A549 (cell line): Measurements from ENCODE around the gene FCRL1. TPM values are rescaled to one million over a fixed set of nuclear protein-coding genes. Genes with fewer than 3 reads are reported as not detected.

Experiments used
- ATAC-seq, 2 experiments: fragments of 200-7000 bp in 1 of 2; fragments of >200 bp in 1 of 2; cut with Nextera tagmentation in 1 of 2; cut with Tn5 transposase in 1 of 2; 3 replicates each; pipeline versions ENCODE4 v1.8.0 to v1.9.1; 2018 to 2020; ENCODE audit warnings: mild to moderate bottlenecking in 1 of 2, moderate library complexity in 1 of 2
- CTCF ChIA-PET: fragments of 300-600 bp; sonication (Branson Sonifier 250); formaldehyde crosslinking; extraction: SDS; loops from one replicate; lab custom pipeline; 2021; ENCODE audit warnings: antibody characterized with exemption, inconsistent platforms; lab: Yijun Ruan, JAX
- POLR2A ChIA-PET: fragments of 350-600 bp; formaldehyde crosslinking; extraction: SDS; loops from one replicate; lab custom pipeline; 2021; ENCODE audit warnings: antibody characterized with exemption, inconsistent platforms; lab: Yijun Ruan, JAX
- DNase-seq, 2 experiments: peaks; one replicate each; pipeline versions ENCODE4 v3.0.0 to v3.0.0-alpha.2; 2011 to 2016; ENCODE audit warnings: low read depth in 1 of 2, low spot score in 1 of 2
- FAIRE-seq: peaks from 2 replicates; lab custom pipeline; 2011; peaks lifted over from hg19 to GRCh38; lab: Jason Lieb, UNC
- H3K27ac ChIP-seq, 2 experiments: fragments of >200 bp; sonication (Bioruptor Twin); formaldehyde crosslinking; 3 replicates each; pipeline ENCODE4 v1.5.1; 2016 to 2017
- H3K4me1 ChIP-seq: fragments of >200 bp; sonication (Bioruptor Twin); formaldehyde crosslinking; 3 replicates; pipeline ENCODE4 v1.6.1; 2016
- H3K4me2 ChIP-seq: fragments of >200 bp; sonication (Bioruptor Twin); formaldehyde crosslinking; 3 replicates; pipeline ENCODE4 v1.6.1; 2016
- H3K4me3 ChIP-seq: fragments of >200 bp; sonication (Bioruptor Twin); formaldehyde crosslinking; 3 replicates; pipeline ENCODE4 v1.5.1; 2016
- H3K9me3 ChIP-seq: fragments of >200 bp; sonication (Bioruptor Twin); formaldehyde crosslinking; 3 replicates; pipeline ENCODE4 v1.6.1; 2016
- BCL3 ChIP-seq: fragments of >200 bp; sonication (Bioruptor Twin); formaldehyde crosslinking; IDR thresholded peaks from 3 replicates; pipeline ENCODE4 v1.6.1; 2016
- CBX8 ChIP-seq: fragments of 200-600 bp; sonication (generic); IDR thresholded peaks from 2 replicates; pipeline ENCODE4 v1.6.1; 2016
- CHD4 ChIP-seq: fragments of 200-600 bp; sonication (generic); IDR thresholded peaks from 2 replicates; pipeline ENCODE4 v1.6.1; 2016; ENCODE audit warnings: antibody characterized with exemption, mild to moderate bottlenecking, borderline replicate concordance
- EHF ChIP-seq: fragments of 250-450 bp; sonication (Bioruptor Pico); IDR thresholded peaks from 2 replicates; pipeline ENCODE4 v1.5.0; 2020; ENCODE audit warnings: mild to moderate bottlenecking
- EHMT2 ChIP-seq: fragments of 200-600 bp; sonication (generic); IDR thresholded peaks from 2 replicates; pipeline ENCODE4 v1.6.1; 2016; ENCODE audit warnings: antibody characterized with exemption, low read depth, mild to moderate bottlenecking, moderate library complexity
- FOSL2 ChIP-seq, 2 experiments: fragments of 450-650 bp in 1 of 2; fragments of >200 bp in 1 of 2; sonication (Bioruptor Twin) in 1 of 2; formaldehyde crosslinking; IDR thresholded peaks; 2 replicates each; pipeline versions ENCODE4 v1.5.0 to v1.6.1; 2016 to 2020; ENCODE audit warnings: mild to moderate bottlenecking in 1 of 2, moderate library complexity in 1 of 2
- GATA3 ChIP-seq: IDR thresholded peaks from 2 replicates; pipeline ENCODE4 v1.6.1; 2012; ENCODE audit warnings: borderline replicate concordance
- HOXB13 ChIP-seq: fragments of 250-450 bp; sonication (Bioruptor Pico); IDR thresholded peaks from 2 replicates; pipeline ENCODE4 v1.5.0; 2020; ENCODE audit warnings: low read depth, mild to moderate bottlenecking, moderate library complexity
- HOXB5 ChIP-seq: fragments of 250-450 bp; sonication (Bioruptor Pico); IDR thresholded peaks from 2 replicates; pipeline ENCODE4 v1.5.0; 2020; ENCODE audit warnings: mild to moderate bottlenecking, moderate library complexity
- MAX ChIP-seq: IDR thresholded peaks from 2 replicates; pipeline ENCODE4 v1.6.1; 2012
- MYC ChIP-seq: IDR thresholded peaks from 2 replicates; pipeline ENCODE4 v1.6.1; 2012; ENCODE audit warnings: mild to moderate bottlenecking, inconsistent platforms, low read length, improper control_type of control experiment, borderline replicate concordance
- RCOR1 ChIP-seq: fragments of 150-350 bp; IDR thresholded peaks from 2 replicates; pipeline ENCODE4 v1.6.1; 2014; ENCODE audit warnings: antibody characterized with exemption, low read length, low read depth
- REST ChIP-seq: fragments of 200-600 bp; sonication (generic); IDR thresholded peaks from 2 replicates; pipeline ENCODE4 v1.6.1; 2016; ENCODE audit warnings: antibody characterized with exemption, mild to moderate bottlenecking, moderate library complexity
- RNF2 ChIP-seq: fragments of 200-600 bp; sonication (generic); IDR thresholded peaks from 2 replicates; pipeline ENCODE4 v1.6.1; 2016; ENCODE audit warnings: low read depth, mild to moderate bottlenecking, antibody characterized with exemption, moderate library complexity, borderline replicate concordance
- TFCP2L1 ChIP-seq: fragments of 250-450 bp; sonication (Bioruptor Pico); IDR thresholded peaks from 2 replicates; pipeline ENCODE4 v1.5.0; 2021; ENCODE audit warnings: mild to moderate bottlenecking
- TP53 ChIP-seq: fragments of 250-450 bp; sonication (Bioruptor Pico); IDR thresholded peaks from 2 replicates; pipeline ENCODE4 v1.5.0; 2021; ENCODE audit warnings: mild to moderate bottlenecking, moderate library complexity
- ZC3H11A ChIP-seq: fragments of 450-650 bp; IDR thresholded peaks from 2 replicates; pipeline ENCODE4 v1.6.1; 2014; ENCODE audit warnings: antibody characterized with exemption, mild to moderate bottlenecking
- ZNF302 ChIP-seq: fragments of 250-450 bp; sonication (Bioruptor Pico); IDR thresholded peaks from 2 replicates; pipeline ENCODE4 v1.9.0; 2021; ENCODE audit warnings: inconsistent platforms, mild to moderate bottlenecking, moderate library complexity
- WGBS: methylation state at CpG from one replicate; pipeline ENCODE4 v1.1.6; 2017; ENCODE audit errors: missing lambda C conversion rate; 5-methylcytosine and 5-hydroxymethylcytosine counted together
- polyA plus RNA-seq, 4 experiments: library from polyadenylated mRNA; depleted of rRNA in 3 of 4; stranded (reverse); fragments of >200 nt; fragmentation: RNase III in 1 of 4; extraction: RNeasy Plus Mini Kit Qiagen cat#74134 plus additional on column Dnase treatment in 1 of 4; gene quantifications; 2 replicates in 3 of 4; 3 replicates in 1 of 4; pipeline ENCODE4 v1.2.3, GENCODE V29; 2011 to 2017

Gene FCRL1
- polyA plus RNA-seq, 2 of the 4 experiments (the other 2 are of a cell fraction), result not detected

GRCh38 chr1:157774412-157774811, 45.5 kb downstream of the FCRL1 start:
- ATAC-seq (no peak), DNase-seq (no peak), FAIRE-seq (no peak)
- Histone ChIP-seq H3K4me2 (no peak overlapping the region), H3K9me3 (no peaks in the 10 kb centered on the region), H3K27ac (no peak overlapping the region), H3K4me3 (no peak overlapping the region), H3K4me1 (no peaks in the 10 kb centered on the region)
- CTCF ChIA-PET, result no interaction called here
- TF ChIP-seq ZC3H11A (no peak), FOSL2 (IDR thresholded peaks at IDR 0.05) (no peak), FOSL2 (CRISPR knock-in tag; IDR thresholded peaks at IDR 0.05) (no peak), EHF (no peak), HOXB13 (CRISPR knock-in tag) (no peak), BCL3 (no peak), TP53 (CRISPR knock-in tag) (no peak), RCOR1 (no peak), REST (no peak), CHD4 (no peak), HOXB5 (no peak), RNF2 (no peak)
- POLR2A ChIA-PET, result no interaction called here
- WGBS, result 0% methylated on average over 2 of the region's 2 CpGs

GRCh38 chr1:157773493-157774350, 46.2 kb downstream of the FCRL1 start:
- Histone ChIP-seq H3K4me2 (no peak overlapping the region), H3K27ac (no peak overlapping the region), H3K4me3 (no peak overlapping the region), H3K9me3 (no peaks in the 10 kb centered on the region), H3K4me1 (no peaks in the 10 kb centered on the region)
- ChIA-PET CTCF (interaction anchor here (1.1 kb wide), 1 partner anchor 9 kb away, joined by 3 read pairs; no protein-coding TSS in a partner anchor), POLR2A (no interaction called here)
- ATAC-seq (peak in 1 of 2 experiments; percentile 72; a peak in 4 of 6 replicates), DNase-seq (peak in 1 of 2 experiments; percentile 2), FAIRE-seq (no peak)
- 0% methylated on average over 1 of the region's 1 CpG for WGBS
- TF ChIP-seq EHMT2, result no peak
- no peak for TF ChIP-seq BCL3
- TF ChIP-seq TFCP2L1 (CRISPR knock-in tag), result no peak
- TF ChIP-seq CBX8, result no peak
- TF ChIP-seq ZNF302 (CRISPR knock-in tag), result no peak
- no peak for TF ChIP-seq TP53 (CRISPR knock-in tag)
- TF ChIP-seq ZC3H11A, result no peak
- no peak for TF ChIP-seq EHF
- no peak for TF ChIP-seq RNF2
- TF ChIP-seq MYC, result no peak
- no peak for TF ChIP-seq MAX
- TF ChIP-seq GATA3, result no peak
